Measurements from ENCODE around the gene VWA2.

VWA2 gene

DNA sequence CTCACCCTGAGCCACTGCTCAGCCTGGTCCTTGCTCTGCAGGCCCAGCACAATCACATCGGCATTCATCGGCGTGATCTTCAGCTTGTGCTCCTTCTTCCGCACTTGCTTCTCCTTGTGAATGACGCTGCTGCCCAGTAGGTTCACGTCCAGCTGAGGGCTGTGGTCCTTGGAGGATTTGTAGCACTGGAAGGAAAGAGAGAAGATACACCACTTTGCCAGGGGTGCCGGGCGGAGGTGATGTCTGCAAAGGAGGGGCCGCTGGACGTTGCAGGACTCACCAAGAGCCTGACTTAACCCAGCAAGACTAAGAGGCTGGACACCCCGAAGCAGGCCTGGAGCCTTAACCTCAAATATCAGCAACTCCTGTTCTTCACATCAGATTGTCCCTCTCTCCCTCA, 74.8 kb downstream of the VWA2 start:
- no peak for DNase-seq (ENCODE audit: extremely low read depth, low read depth)
- TF ChIP-seq, protein P1, sequence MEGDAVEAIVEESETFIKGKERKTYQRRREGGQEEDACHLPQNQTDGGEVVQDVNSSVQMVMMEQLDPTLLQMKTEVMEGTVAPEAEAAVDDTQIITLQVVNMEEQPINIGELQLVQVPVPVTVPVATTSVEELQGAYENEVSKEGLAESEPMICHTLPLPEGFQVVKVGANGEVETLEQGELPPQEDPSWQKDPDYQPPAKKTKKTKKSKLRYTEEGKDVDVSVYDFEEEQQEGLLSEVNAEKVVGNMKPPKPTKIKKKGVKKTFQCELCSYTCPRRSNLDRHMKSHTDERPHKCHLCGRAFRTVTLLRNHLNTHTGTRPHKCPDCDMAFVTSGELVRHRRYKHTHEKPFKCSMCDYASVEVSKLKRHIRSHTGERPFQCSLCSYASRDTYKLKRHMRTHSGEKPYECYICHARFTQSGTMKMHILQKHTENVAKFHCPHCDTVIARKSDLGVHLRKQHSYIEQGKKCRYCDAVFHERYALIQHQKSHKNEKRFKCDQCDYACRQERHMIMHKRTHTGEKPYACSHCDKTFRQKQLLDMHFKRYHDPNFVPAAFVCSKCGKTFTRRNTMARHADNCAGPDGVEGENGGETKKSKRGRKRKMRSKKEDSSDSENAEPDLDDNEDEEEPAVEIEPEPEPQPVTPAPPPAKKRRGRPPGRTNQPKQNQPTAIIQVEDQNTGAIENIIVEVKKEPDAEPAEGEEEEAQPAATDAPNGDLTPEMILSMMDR (IDR thresholded peaks at IDR 0.05; ENCODE audit: low read depth, low read length, missing control alignments) = no peak
- no peak overlapping the region for H3K4me3 ChIP-seq (replicated peaks; ENCODE audit: low read depth, low read length)

DNA sequence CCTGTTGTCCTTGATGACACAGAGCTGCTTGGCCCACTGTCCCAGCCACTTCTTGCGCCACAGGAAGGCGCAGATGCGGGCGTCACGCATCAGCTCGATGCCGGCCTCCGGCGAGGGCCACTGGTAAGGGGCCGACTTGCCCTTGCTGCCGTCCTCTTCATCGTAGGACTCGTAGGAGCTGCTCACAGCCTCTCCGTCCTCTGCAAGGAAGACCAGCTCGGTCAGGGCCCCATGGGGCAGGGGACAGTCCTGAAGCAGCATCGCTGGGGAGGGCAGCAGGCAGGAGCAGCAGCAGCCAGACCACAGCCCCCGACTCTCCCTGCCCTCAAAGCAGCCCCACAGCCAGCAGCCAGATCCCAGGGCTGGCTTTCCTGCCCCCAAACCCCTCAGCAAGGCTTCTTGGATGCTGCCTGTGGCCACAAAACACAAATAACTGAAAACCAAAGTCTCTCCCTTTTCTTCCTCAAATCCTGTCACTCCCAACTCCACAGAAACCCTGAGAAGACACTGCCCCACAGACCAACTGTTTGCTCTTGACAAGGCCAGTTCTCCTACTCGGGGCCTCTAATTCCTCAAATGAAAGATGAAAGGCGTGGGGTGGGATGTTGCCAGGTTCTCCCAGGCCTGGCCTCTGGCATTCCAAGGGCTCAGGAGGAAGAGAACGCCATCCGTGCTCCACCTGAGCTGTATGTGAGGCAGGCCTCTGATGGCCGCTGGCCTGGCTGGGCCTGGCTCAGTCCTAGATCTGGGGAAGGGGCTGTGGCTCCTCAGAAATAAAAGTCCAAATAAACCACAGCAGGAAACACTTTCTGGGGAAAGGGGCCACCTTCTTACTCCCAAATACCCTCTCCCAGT, 76.7 kb downstream of the VWA2 start:
- DNase-seq (ENCODE audit: extremely low read depth, low read depth) = no peak
- no peak overlapping the region for H3K4me3 ChIP-seq (replicated peaks; ENCODE audit: low read depth, low read length)
- TF ChIP-seq, protein P1 (IDR thresholded peaks at IDR 0.05; ENCODE audit: low read depth, low read length, missing control alignments) = no peak

DNA sequence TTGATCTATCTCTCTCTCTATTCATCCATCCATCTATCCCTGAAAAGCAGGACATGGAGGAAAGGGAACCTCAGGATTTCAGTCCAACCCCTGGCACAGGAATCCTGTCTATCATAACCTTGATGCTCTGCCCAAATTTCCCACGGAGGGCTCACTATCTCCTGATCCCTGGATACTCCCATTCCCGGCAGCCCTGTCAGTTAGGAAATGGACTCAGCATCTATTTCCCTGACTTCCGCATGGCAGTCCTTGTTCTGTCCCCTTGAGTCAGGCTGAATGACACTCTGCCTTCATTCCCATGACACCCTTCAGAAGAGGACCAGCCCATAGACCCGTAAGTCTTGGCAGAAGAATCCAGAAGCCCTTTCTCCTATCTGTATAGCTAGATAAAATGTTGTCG, 77.7 kb downstream of the VWA2 start:
- no peak overlapping the region for H3K4me3 ChIP-seq (replicated peaks; ENCODE audit: low read depth, low read length)
- no peak for DNase-seq (ENCODE audit: extremely low read depth, low read depth)
- TF ChIP-seq, protein P1 (IDR thresholded peaks at IDR 0.05; ENCODE audit: low read depth, low read length, missing control alignments) = no peak

DNA sequence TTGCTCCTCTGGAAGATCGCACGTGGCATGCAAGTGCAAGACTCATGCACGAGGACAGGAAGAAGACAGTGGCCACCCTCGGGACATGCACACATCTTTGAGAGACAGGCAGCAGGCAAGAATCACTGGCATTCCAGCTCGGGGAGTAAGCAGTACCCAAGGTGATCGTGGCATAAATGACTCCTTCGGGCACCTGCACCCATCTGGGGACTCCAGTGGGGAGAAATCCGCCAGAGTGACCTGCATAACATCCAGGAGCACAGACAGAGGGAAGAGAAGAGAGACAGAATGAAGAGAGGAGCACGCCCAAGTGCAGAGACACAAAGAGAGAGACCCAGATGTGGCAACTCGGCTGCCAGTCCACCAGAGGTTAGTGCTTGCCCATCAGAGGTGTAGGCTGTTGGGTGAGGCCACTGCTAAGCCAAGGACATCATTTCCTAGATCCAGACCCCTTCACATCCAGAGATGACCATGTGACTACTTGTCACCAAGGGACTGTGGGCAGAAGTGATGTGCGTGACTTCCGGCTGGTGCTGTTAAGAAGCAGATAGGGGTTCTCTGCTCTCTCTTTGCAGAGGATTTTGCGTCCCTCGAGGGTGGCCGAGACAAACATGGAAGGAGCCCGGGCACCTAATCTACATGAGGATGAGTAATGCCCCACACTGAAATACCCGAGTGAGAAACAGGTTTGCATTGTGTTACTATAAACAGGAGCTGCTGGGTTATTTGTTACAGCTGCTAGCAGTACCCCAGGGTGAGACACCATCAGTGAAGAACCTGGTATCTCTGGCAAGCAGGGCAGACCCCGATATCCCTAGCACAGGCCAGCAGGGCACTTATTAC, 80.6 kb downstream of the VWA2 start:
- no peak overlapping the region for H3K4me3 ChIP-seq (replicated peaks; ENCODE audit: low read depth, low read length)
- no peak for DNase-seq (ENCODE audit: extremely low read depth, low read depth)
- TF ChIP-seq, protein P1 (IDR thresholded peaks at IDR 0.05; ENCODE audit: low read depth, low read length, missing control alignments) = no peak

DNA sequence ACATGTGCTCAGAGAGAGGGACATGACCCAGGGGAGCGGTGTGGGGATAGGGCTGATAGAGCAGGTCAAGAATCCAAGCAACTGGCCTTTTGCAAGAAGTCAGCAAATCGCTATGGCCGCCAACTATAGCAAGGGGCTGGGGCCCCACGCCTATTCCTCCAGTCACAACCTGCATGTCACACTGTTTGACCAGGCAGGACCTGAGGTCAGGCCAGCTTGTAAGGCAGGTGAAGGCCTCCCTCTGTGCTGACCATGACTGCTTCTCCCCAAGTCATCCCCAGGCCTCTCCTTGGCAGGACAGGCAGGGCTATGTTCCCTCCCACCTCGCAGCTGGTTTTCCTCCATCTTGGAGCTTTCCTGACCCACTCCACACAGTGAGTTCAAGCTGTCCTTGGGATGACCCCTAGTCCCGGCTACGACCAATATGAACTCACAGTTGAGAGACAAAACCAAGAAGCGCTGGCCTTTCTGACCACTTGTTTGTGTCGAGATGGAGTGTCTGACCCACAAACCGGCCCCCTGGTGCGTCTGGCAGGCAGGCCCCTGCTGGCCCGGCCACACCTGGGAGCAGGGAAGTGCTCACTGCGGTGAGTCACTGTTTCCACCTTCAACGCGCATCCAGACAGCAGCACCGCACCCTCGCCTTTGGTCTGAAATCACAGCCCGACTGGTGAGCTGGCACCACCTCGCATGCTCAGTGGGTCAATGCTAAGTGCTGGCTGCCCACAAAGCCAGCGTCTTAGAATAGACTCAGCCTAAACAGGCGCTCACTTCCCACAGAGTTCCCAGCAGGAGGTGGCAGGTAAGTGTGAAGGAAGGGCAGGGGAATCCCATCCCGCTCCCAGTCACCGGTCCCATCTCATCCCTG, 81.4 kb downstream of the VWA2 start:
- no peak for DNase-seq (ENCODE audit: extremely low read depth, low read depth)
- no peak overlapping the region for H3K4me3 ChIP-seq (replicated peaks; ENCODE audit: low read depth, low read length)
- TF ChIP-seq, protein P1 (IDR thresholded peaks at IDR 0.05; ENCODE audit: low read depth, low read length, missing control alignments) = no peak

DNA sequence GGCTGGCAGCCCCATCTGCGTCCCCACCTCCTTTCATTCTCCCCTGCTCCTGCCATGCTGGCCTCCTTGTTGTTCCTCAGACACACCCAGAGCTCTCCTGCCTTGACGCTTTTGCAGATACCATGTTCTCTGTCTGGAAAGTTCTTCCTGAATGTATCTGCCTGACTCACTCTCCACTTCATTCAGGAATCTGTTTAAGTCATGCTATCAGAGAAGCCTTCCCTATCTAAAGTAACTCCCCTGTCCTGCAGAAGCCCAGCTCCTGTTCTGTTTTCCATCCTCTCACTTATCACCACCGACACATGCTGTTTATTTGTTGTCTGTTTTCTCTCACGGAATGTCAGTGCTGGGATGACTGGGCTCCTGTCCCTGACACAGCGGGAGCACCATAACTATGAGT, 83.3 kb downstream of the VWA2 start:
- no peak for DNase-seq (ENCODE audit: extremely low read depth, low read depth)
- no peak overlapping the region for H3K4me3 ChIP-seq (replicated peaks; ENCODE audit: low read depth, low read length)
- TF ChIP-seq, protein P1 (IDR thresholded peaks at IDR 0.05; ENCODE audit: low read depth, low read length, missing control alignments) = no peak
